Stimulated activated CD8-positive, alpha-beta memory T cell treated with anti-CD3 and anti-CD28 coated beads, Interleukin-4, amount 100 ng/mL, for 4 hours (primary cell): ENCODE measurements around the gene PKD2.
"Not testable (repeated sequence)": the region's sequence is repeated elsewhere in the genome, so short reads cannot be mapped to it uniquely, and the experiment has no call there.

Source experiments
- DNase-seq, 2 donors: peaks; one replicate each; pipeline ENCODE4 v3.0.0-alpha.2; 2020; ENCODE audit warnings: low read depth in 2 of 2, low spot score in 1 of 2

The PKD2 gene

GRCh38 chr4:88063634-88064296, 56.3 kb downstream of the PKD2 start:
- DNase-seq = no peak

- no peak for DNase-seq
Observed at GRCh38 chr4:88064410-88064809, 57.0 kb downstream of the PKD2 start.

GRCh38 chr4:88070031-88070430, 62.6 kb downstream of the PKD2 start:
- DNase-seq = no peak

- no peak for DNase-seq
Observed at GRCh38 chr4:88075336-88075735, 67.9 kb downstream of the PKD2 start.

GRCh38 chr4:88077911-88078524, 70.6 kb downstream of the PKD2 start:
- no peak for DNase-seq

GRCh38 chr4:88078579-88078978, 71.1 kb downstream of the PKD2 start:
- no peak for DNase-seq

GRCh38 chr4:88080626-88081025, 73.2 kb downstream of the PKD2 start:
- no peak for DNase-seq

GRCh38 chr4:88087004-88087403, 79.6 kb downstream of the PKD2 start:
- no peak for DNase-seq

GRCh38 chr4:88090898-88091297, 83.5 kb downstream of the PKD2 start:
- no peak for DNase-seq

GRCh38 chr4:88091378-88091777, 83.9 kb downstream of the PKD2 start:
- no peak for DNase-seq

GRCh38 chr4:88093874-88094273, 86.4 kb downstream of the PKD2 start:
- no peak for DNase-seq

- no peak for DNase-seq
Observed at GRCh38 chr4:88097301-88097700, 89.9 kb downstream of the PKD2 start.

GRCh38 chr4:88097781-88098180, 90.3 kb downstream of the PKD2 start:
- DNase-seq = no peak

- DNase-seq = no peak
Observed at GRCh38 chr4:88098993-88099752, 91.7 kb downstream of the PKD2 start.

GRCh38 chr4:88101165-88101564, 93.7 kb downstream of the PKD2 start:
- no peak for DNase-seq

- no peak for DNase-seq
Observed at GRCh38 chr4:88102026-88102425, 94.6 kb downstream of the PKD2 start.

GRCh38 chr4:88104902-88105610, 97.6 kb downstream of the PKD2 start:
- DNase-seq = no peak

GRCh38 chr4:88106205-88106604, 98.8 kb downstream of the PKD2 start:
- no peak for DNase-seq

- no peak for DNase-seq
Observed at GRCh38 chr4:88107406-88108107, 100.1 kb downstream of the PKD2 start.

- DNase-seq = not testable (repeated sequence)
Observed at GRCh38 chr4:88108108-88108465, 100.7 kb downstream of the PKD2 start.

- no peak for DNase-seq
Observed at GRCh38 chr4:88108747-88109122, 101.3 kb downstream of the PKD2 start.
